RWPE2 (cell line): Measurements from ENCODE around the gene CD40.

Experiments used
- ATAC-seq: fragments of 200-7000 bp; cut with Tn5 transposase; 3 replicates; pipeline ENCODE4 v1.9.1; 2021; ENCODE audit warnings: low read depth
- DNase-seq: peaks from one replicate; pipeline ENCODE4 v3.0.0-alpha.2; 2020; ENCODE audit warnings: low spot score
- H3K27ac ChIP-seq: fragments of 450-650 bp; 2 replicates; pipeline ENCODE4 v1.5.1; 2017; ENCODE audit warnings: mild to moderate bottlenecking; ENCODE audit not compliant: poor library complexity, severe bottlenecking
- H3K27me3 ChIP-seq: fragments of 250-450 bp; sonication (Bioruptor Pico); 2 replicates; pipeline ENCODE4 v1.5.1; 2021; ENCODE audit warnings: mild to moderate bottlenecking, moderate library complexity; ENCODE audit not compliant: insufficient read depth, poor library complexity, severe bottlenecking
- H3K36me3 ChIP-seq: fragments of 250-450 bp; sonication (Bioruptor Pico); 2 replicates; pipeline ENCODE4 v1.5.1; 2020; ENCODE audit warnings: low read depth, mild to moderate bottlenecking, moderate library complexity
- H3K4me1 ChIP-seq: fragments of 250-450 bp; sonication (Bioruptor Pico); 2 replicates; pipeline ENCODE4 v1.5.1; 2021; ENCODE audit warnings: mild to moderate bottlenecking, moderate library complexity; ENCODE audit not compliant: insufficient read depth, poor library complexity, severe bottlenecking
- H3K4me3 ChIP-seq: fragments of 250-450 bp; sonication (Bioruptor Pico); 2 replicates; pipeline ENCODE4 v1.5.1; 2021; ENCODE audit warnings: mild to moderate bottlenecking, moderate library complexity; ENCODE audit not compliant: severe bottlenecking
- H3K9me3 ChIP-seq: fragments of 250-450 bp; sonication (Bioruptor Pico); 2 replicates; pipeline ENCODE4 v1.5.1; 2021; ENCODE audit warnings: mild to moderate bottlenecking, moderate library complexity; ENCODE audit not compliant: severe bottlenecking
- CTCF ChIP-seq: fragments of 450-650 bp; IDR thresholded peaks from one replicate; pipeline ENCODE4 v1.5.1; 2017; ENCODE audit warnings: mild to moderate bottlenecking, moderate library complexity; ENCODE audit not compliant: poor library complexity, severe bottlenecking

The CD40 gene

GRCh38 chr20:46176739-46177378 lies 58.7 kb downstream of the CD40 start:
- ATAC-seq: no peak

GRCh38 chr20:46177768-46178167 lies 59.7 kb downstream of the CD40 start:
- no peak for ATAC-seq
- H3K9me3 ChIP-seq: no peaks in the 10 kb centered on the region

More at GRCh38 chr20:46176739-46177378, 58.7 kb downstream of the CD40 start:
- no peaks in the 10 kb centered on the region for H3K9me3 ChIP-seq
- DNase-seq: no peak
- no peak overlapping the region for H3K27ac ChIP-seq
- H3K4me1 ChIP-seq: no peaks in the 10 kb centered on the region
- H3K27me3 ChIP-seq: peaks cover 76% of the 10 kb centered on the region
- H3K4me3 ChIP-seq: no peak overlapping the region
- no peaks in the 10 kb centered on the region for H3K36me3 ChIP-seq
- no peak for TF ChIP-seq CTCF

GRCh38 chr20:46178891-46179290 lies 60.8 kb downstream of the CD40 start:
- Histone ChIP-seq H3K36me3 (no peaks in the 10 kb centered on the region), H3K4me1 (no peaks in the 10 kb centered on the region), H3K9me3 (no peaks in the 10 kb centered on the region), H3K4me3 (no peak overlapping the region), H3K27me3 (peaks cover 58% of the 10 kb centered on the region), H3K27ac (no peak overlapping the region)
- no peak for TF ChIP-seq CTCF
- ATAC-seq (no peak), DNase-seq (no peak)

More at GRCh38 chr20:46177768-46178167, 59.7 kb downstream of the CD40 start:
- TF ChIP-seq CTCF: no peak
- DNase-seq: no peak
- H3K4me3 ChIP-seq: no peak overlapping the region
- peaks cover 69% of the 10 kb centered on the region for H3K27me3 ChIP-seq
- H3K27ac ChIP-seq: no peak overlapping the region
- H3K36me3 ChIP-seq: no peaks in the 10 kb centered on the region
- H3K4me1 ChIP-seq: no peaks in the 10 kb centered on the region
